Lower leg skin (tissue), 3 donors: ENCODE results near the gene NTM.

ENCODE experiments used
- POLR2A ChIP-seq, 2 donors: fragments of 450-650 bp; IDR thresholded peaks; one replicate each; pipeline ENCODE4 v1.6.1; 2016 to 2017; ENCODE audit warnings: antibody characterized with exemption in 2 of 2, mild to moderate bottlenecking in 1 of 2, moderate library complexity in 1 of 2
- TF ChIP-seq, protein P1 (sequence below), 3 donors: fragments of 450-650 bp; IDR thresholded peaks; one replicate each; pipeline ENCODE4 v1.5.1; 2016; ENCODE audit warnings: antibody characterized with exemption in 3 of 3, mild to moderate bottlenecking in 3 of 3, moderate library complexity in 2 of 3

DNA sequence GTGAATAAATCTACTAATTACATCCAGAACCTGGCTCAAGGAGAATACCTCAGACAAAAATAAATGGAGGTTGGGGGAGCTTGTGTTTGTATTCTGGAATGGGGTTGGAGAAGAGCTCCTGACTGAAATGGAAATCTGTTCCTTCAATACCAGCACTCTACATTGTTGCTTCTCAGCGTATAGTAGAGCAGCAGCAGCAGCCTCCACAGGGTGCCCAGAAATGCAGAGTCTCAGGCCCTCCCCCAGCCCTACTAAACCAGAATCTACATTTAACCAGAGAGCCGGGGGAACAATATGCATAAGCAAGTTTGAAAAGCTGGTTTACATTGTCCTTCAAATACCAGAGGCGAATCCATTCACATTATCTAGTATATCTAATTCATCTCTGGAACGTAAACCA is 474.8 kb downstream of the NTM start:
- TF ChIP-seq, protein P1, sequence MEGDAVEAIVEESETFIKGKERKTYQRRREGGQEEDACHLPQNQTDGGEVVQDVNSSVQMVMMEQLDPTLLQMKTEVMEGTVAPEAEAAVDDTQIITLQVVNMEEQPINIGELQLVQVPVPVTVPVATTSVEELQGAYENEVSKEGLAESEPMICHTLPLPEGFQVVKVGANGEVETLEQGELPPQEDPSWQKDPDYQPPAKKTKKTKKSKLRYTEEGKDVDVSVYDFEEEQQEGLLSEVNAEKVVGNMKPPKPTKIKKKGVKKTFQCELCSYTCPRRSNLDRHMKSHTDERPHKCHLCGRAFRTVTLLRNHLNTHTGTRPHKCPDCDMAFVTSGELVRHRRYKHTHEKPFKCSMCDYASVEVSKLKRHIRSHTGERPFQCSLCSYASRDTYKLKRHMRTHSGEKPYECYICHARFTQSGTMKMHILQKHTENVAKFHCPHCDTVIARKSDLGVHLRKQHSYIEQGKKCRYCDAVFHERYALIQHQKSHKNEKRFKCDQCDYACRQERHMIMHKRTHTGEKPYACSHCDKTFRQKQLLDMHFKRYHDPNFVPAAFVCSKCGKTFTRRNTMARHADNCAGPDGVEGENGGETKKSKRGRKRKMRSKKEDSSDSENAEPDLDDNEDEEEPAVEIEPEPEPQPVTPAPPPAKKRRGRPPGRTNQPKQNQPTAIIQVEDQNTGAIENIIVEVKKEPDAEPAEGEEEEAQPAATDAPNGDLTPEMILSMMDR (IDR thresholded peaks at IDR 0.05) = no peak
- no peak for TF ChIP-seq POLR2A (IDR thresholded peaks at IDR 0.05)
